GM18870 (cell line): Measurements from ENCODE around the gene TMEM178B.

Experiments used
- ATAC-seq: cut with Tn5 transposase; IDR thresholded peaks from one replicate; pipeline ENCODE4 v1.9.1; 2021; ENCODE audit warnings: moderate library complexity; ENCODE audit not compliant: unreplicated experiment

TMEM178B gene

GRCh38 chr7:141258559-141258958 lies 184.7 kb downstream of the TMEM178B start:
- ATAC-seq: no peak

GRCh38 chr7:141262101-141263090 lies 188.5 kb downstream of the TMEM178B start:
- no peak for ATAC-seq

GRCh38 chr7:141263508-141263907 lies 189.6 kb downstream of the TMEM178B start:
- ATAC-seq: no peak

- no peak for ATAC-seq
Observed at GRCh38 chr7:141263983-141264382, 190.1 kb downstream of the TMEM178B start.

- ATAC-seq: no peak
Observed at GRCh38 chr7:141264511-141264910, 190.6 kb downstream of the TMEM178B start.

GRCh38 chr7:141265668-141266067 lies 191.8 kb downstream of the TMEM178B start:
- no peak for ATAC-seq

- no peak for ATAC-seq
Observed at GRCh38 chr7:141268614-141269013, 194.8 kb downstream of the TMEM178B start.

GRCh38 chr7:141271451-141271850 lies 197.6 kb downstream of the TMEM178B start:
- ATAC-seq: no peak

- ATAC-seq: no peak
Observed at GRCh38 chr7:141272417-141272816, 198.6 kb downstream of the TMEM178B start.

GRCh38 chr7:141275350-141275749 lies 201.5 kb downstream of the TMEM178B start:
- ATAC-seq: no peak

GRCh38 chr7:141276031-141276430 lies 202.2 kb downstream of the TMEM178B start:
- ATAC-seq: no peak

- no peak for ATAC-seq
Observed at GRCh38 chr7:141280100-141280499, 206.2 kb downstream of the TMEM178B start.

- ATAC-seq: no peak
Observed at GRCh38 chr7:141281311-141281710, 207.4 kb downstream of the TMEM178B start.

- ATAC-seq: no peak
Observed at GRCh38 chr7:141286522-141286921, 212.7 kb downstream of the TMEM178B start.

GRCh38 chr7:141287936-141288335 lies 214.1 kb downstream of the TMEM178B start:
- no peak for ATAC-seq

- ATAC-seq: no peak
Observed at GRCh38 chr7:141288626-141289025, 214.8 kb downstream of the TMEM178B start.

- no peak for ATAC-seq
Observed at GRCh38 chr7:141290365-141290764, 216.5 kb downstream of the TMEM178B start.

GRCh38 chr7:141290973-141291372 lies 217.1 kb downstream of the TMEM178B start:
- no peak for ATAC-seq

- ATAC-seq: no peak
Observed at GRCh38 chr7:141291541-141291940, 217.7 kb downstream of the TMEM178B start.

- no peak for ATAC-seq
Observed at GRCh38 chr7:141294143-141294829, 220.4 kb downstream of the TMEM178B start.

GRCh38 chr7:141295367-141295895 lies 221.6 kb downstream of the TMEM178B start:
- ATAC-seq: no peak

- no peak for ATAC-seq
Observed at GRCh38 chr7:141300816-141301215, 227.0 kb downstream of the TMEM178B start.
